ENCODE measurements around the gene SPRY4.

- TF ChIP-seq, protein P1, sequence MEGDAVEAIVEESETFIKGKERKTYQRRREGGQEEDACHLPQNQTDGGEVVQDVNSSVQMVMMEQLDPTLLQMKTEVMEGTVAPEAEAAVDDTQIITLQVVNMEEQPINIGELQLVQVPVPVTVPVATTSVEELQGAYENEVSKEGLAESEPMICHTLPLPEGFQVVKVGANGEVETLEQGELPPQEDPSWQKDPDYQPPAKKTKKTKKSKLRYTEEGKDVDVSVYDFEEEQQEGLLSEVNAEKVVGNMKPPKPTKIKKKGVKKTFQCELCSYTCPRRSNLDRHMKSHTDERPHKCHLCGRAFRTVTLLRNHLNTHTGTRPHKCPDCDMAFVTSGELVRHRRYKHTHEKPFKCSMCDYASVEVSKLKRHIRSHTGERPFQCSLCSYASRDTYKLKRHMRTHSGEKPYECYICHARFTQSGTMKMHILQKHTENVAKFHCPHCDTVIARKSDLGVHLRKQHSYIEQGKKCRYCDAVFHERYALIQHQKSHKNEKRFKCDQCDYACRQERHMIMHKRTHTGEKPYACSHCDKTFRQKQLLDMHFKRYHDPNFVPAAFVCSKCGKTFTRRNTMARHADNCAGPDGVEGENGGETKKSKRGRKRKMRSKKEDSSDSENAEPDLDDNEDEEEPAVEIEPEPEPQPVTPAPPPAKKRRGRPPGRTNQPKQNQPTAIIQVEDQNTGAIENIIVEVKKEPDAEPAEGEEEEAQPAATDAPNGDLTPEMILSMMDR (conservative IDR thresholded peaks at IDR 0.05): no peak
- no peak for TF ChIP-seq ZFX (IDR thresholded peaks at IDR 0.05)
Observed at GRCh38 chr5:142316051-142316450, 8.8 kb downstream of the SPRY4 start.

Data from C4-2B (cell line).